GM12875 (cell line): Measurements from ENCODE around the gene TMEM164.

Source experiments
- H3K4me3 ChIP-seq: one replicate; pipeline ENCODE4 v1.5.1; 2011; ENCODE audit warnings: low read depth, low read length, control low read depth
- TF ChIP-seq, protein P1 (sequence below): IDR thresholded peaks from 2 replicates; pipeline ENCODE4 v1.5.1; 2011; ENCODE audit warnings: low read depth, mild to moderate bottlenecking, control low read depth, inconsistent platforms, low read length, moderate library complexity, borderline replicate concordance; ENCODE audit not compliant: insufficient read depth

The TMEM164 gene

DNA sequence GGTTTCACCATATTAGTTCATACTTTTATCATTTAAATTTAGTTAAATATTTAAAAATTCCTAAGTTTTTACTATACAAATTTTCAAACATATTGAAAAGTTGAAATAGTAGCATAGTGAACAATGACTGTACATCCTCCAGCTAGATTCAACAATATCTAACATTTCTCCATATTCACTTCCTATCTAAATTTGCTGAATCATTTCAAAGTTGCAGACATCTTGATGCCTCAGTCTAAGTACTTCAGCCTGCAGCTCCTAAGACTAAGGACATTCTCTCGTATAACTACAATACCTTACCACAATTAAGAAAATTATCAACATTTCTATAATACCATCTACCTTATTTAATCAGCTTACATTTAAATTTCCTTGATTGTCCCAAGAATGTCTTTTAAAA lies 132.7 kb downstream of the TMEM164 start:
- no peak overlapping the region for H3K4me3 ChIP-seq
- TF ChIP-seq, protein P1, sequence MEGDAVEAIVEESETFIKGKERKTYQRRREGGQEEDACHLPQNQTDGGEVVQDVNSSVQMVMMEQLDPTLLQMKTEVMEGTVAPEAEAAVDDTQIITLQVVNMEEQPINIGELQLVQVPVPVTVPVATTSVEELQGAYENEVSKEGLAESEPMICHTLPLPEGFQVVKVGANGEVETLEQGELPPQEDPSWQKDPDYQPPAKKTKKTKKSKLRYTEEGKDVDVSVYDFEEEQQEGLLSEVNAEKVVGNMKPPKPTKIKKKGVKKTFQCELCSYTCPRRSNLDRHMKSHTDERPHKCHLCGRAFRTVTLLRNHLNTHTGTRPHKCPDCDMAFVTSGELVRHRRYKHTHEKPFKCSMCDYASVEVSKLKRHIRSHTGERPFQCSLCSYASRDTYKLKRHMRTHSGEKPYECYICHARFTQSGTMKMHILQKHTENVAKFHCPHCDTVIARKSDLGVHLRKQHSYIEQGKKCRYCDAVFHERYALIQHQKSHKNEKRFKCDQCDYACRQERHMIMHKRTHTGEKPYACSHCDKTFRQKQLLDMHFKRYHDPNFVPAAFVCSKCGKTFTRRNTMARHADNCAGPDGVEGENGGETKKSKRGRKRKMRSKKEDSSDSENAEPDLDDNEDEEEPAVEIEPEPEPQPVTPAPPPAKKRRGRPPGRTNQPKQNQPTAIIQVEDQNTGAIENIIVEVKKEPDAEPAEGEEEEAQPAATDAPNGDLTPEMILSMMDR: no peak

DNA sequence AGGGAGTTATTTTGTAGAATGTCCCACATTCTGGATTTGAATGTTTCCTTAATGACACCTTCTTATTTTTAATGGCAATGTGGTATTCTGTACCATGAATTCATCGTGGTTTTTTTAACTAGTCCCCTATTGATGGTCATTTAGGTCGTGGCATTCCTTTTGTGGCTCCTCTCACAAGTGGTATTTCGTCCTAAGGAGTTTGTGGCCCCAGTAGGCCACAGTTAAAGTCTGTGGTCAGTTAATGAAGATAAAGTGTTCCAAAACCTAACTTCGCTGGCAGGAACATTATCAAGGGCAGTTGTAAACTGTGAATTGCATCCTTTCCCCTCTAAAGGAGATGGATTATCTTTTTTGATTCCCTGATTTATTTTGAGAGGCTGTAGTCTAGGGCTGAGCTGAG lies 133.2 kb downstream of the TMEM164 start:
- H3K4me3 ChIP-seq: no peak overlapping the region
- TF ChIP-seq, protein P1: no peak

DNA sequence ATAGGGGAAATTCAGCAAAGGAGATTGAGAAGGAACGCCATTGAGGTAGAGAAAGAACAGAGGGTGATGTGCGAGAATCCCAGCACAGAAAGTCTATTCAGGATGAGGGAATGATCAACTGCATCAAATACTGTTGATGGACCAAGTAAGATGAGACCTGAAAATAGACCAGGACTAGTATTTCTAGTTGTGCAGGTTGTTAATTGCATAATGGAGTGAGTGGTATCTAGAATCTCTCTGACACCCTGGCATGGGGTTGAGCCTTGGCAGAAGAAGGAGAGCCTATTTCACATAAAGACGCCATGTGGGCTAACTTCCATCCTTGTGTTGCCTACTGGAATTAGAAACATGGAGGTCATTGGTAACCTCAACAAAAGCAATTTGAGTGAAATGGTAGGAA lies 135.6 kb downstream of the TMEM164 start:
- TF ChIP-seq, protein P1: no peak

DNA sequence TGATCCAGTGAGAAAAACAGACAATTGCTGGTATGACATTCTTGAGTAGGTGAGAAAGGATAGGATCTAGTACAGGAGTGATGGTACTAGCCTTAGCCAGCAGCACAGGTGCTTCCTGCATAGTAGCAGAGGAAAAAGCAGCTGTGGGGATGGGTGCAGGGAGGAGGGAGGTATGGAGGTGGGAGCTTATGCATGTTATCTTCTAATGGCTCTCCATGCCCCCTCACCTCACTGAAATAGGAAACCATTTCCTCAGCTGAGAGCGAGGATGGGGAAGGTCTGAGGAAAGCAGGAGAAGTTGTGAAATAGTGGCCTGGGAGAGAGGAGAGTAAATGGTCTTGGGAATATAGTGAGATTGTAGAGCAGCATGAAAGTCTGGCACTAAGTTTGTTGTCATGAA lies 136.3 kb downstream of the TMEM164 start:
- H3K4me3 ChIP-seq: no peak overlapping the region
- TF ChIP-seq, protein P1: no peak

More for the DNA sequence above, 135.6 kb downstream of the TMEM164 start:
- no peak overlapping the region for H3K4me3 ChIP-seq

DNA sequence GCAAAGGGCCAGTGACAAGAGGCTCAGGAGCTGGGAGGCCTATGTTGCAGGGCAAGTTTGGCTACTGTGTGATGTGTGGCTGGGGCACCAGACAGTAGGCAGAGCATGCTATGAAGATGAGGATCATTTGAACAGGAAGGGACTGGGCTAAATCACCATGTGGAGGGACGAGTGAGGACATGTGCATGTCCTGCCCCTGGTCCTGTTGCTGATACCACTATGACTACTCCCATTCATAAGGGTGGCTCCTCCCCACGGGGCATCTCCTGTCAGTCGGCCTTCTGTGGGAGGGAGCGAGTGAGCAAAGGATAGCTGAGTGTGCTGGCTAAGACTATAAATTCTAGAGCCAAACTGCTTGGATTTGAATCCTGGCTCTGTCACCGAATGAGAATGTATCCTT lies 139.2 kb downstream of the TMEM164 start:
- TF ChIP-seq, protein P1: no peak
- no peak overlapping the region for H3K4me3 ChIP-seq

DNA sequence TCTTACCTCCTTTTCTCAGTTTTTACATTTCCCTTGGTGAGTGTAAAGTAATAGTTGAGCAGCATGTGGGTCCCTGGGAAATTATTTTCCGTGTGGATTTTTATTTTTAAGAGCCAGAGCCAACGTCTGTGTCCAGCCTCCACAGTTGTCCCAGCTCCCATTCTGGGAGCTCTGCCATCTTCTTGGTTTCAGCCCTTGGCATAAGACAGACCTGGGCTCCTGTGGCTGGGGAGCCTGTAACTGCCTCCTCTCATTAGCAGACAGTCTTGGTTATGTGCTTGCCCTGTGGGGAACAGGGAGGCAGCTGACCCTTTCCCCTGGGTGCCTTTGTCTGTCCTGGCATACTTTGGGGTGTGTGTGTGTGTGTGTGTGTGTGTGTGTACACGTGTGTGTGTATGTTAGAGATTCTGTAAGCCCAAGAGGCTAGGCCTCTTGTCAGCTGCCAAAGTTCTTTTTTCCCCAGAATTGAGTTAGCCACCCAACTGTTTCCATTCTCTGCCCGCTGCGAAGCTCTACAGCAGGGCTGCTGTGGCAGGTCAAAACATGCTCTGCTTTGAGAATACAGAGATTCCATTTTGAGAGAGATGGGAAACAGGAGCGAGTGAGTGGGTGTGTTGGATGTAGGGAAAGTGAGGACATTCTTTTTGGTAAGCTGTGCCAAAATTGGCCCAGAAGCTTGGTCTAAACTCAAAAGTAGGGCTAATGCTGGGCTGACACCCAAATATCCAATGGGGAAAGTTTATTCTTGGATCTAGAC lies 140.7 kb downstream of the TMEM164 start:
- TF ChIP-seq, protein P1: no peak
- H3K4me3 ChIP-seq: no peak overlapping the region

DNA sequence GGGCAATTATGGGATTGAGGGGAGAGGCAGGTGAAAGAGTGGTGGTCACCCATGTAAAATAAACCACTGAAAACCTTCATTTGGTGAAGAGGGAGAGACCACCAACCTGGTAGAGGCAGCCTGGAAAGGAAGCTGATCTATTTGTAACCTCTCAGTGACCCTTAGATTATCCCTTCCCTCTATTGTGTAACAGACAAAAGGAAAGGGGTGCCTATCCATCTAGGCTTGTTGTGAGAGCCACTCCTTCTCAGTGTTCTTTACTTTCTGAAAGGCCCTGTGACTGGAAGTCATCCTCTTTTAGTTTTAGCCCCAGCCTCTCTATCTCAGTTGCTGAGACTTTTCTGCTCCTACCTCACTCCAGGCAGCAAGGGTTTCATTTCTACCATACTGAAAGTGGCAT lies 142.4 kb downstream of the TMEM164 start:
- TF ChIP-seq, protein P1: no peak
- H3K4me3 ChIP-seq: no peak overlapping the region
